HL-60 (cell line): ENCODE measurements around the gene THRB.

Experiments used
- CTCF ChIP-seq: IDR thresholded peaks from one replicate; pipeline ENCODE4 v1.5.1; 2011; ENCODE audit warnings: low read length, control low read depth, inconsistent platforms; ENCODE audit not compliant: insufficient read depth
- POLR2AphosphoS5 ChIP-seq: IDR thresholded peaks from 2 replicates; pipeline ENCODE4 v1.6.1; 2012; ENCODE audit warnings: low read depth

- TF ChIP-seq CTCF (no peak), POLR2AphosphoS5 (no peak)
These were observed 272.4 kb downstream of the THRB start for GRCh38 chr3:24222165-24222805.
